Esophagus muscularis mucosa (tissue), 4 donors: ENCODE measurements around the gene TIMM10. TPM values are rescaled to one million over a fixed set of nuclear protein-coding genes. Genes with fewer than 3 reads are reported as not detected.

Experiments used
- DNase-seq: peaks from one replicate; pipeline ENCODE4 v3.0.0-alpha.2; 2017; ENCODE audit errors: extremely low spot score
- H3K27ac ChIP-seq, 4 donors: fragments of 200-600 bp; sonication (generic); replicated peaks in 1 of 4; 1 replicate in 3 of 4; 2 replicates in 1 of 4; pipeline ENCODE4 v1.5.1; 2016 to 2019; ENCODE audit warnings: mild to moderate bottlenecking in 1 of 4
- H3K27me3 ChIP-seq, 4 donors: fragments of 200-600 bp; sonication (generic); one replicate each; pipeline versions ENCODE4 v1.5.1 to v1.6.0; 2016 to 2019
- H3K36me3 ChIP-seq, 4 donors: fragments of 200-600 bp; sonication (generic); one replicate each; pipeline ENCODE4 v1.5.1; 2016 to 2019
- H3K4me1 ChIP-seq, 4 donors: fragments of 200-600 bp; sonication (generic); one replicate each; pipeline ENCODE4 v1.5.1; 2016 to 2019
- H3K4me3 ChIP-seq, 4 donors: fragments of 200-600 bp; sonication (generic); 1 replicate in 2 of 4; 2 replicates in 2 of 4; pipeline ENCODE4 v1.5.1; 2016 to 2019; ENCODE audit warnings: mild to moderate bottlenecking in 4 of 4, moderate library complexity in 1 of 4
- H3K9me3 ChIP-seq, 4 donors: fragments of 200-600 bp; sonication (generic); 1 replicate in 3 of 4; 2 replicates in 1 of 4; pipeline ENCODE4 v1.5.1; 2016 to 2019
- EP300 ChIP-seq: sonication (generic); formaldehyde crosslinking; IDR thresholded peaks from one replicate; pipeline ENCODE4 v1.6.1; 2017; ENCODE audit warnings: antibody characterized with exemption
- POLR2A ChIP-seq: fragments of 450-650 bp; IDR thresholded peaks from one replicate; pipeline ENCODE4 v1.6.1; 2017; ENCODE audit warnings: antibody characterized with exemption, moderate library complexity, mild to moderate bottlenecking, low read depth
- POLR2AphosphoS5 ChIP-seq, 2 donors: sonication (generic); formaldehyde crosslinking; IDR thresholded peaks; one replicate each; pipeline ENCODE4 v1.6.1; 2017; ENCODE audit warnings: antibody characterized with exemption in 2 of 2
- WGBS: methylation state at CpG from one replicate; pipeline ENCODE4 v1.1.5; 2018; 5-methylcytosine and 5-hydroxymethylcytosine counted together
- intact Hi-C: fragments of 100-400 bp; cut with DNase I; formaldehyde crosslinking; loops from one replicate; pipeline ENCODE4 v1.15.1; 2023
- total RNA-seq, 4 donors: library from RNA; depleted of rRNA; stranded (reverse); fragments of >200 nt; gene quantifications; one replicate each; pipeline versions ENCODE4 v1.1.0 to v1.2.1, GENCODE V29; 2016
- TF ChIP-seq, protein P1 (sequence below), 3 experiments: fragments of 200-600 bp in 2 of 3; fragments of 450-650 bp in 1 of 3; sonication (generic) in 2 of 3; IDR thresholded peaks; one replicate each; pipeline ENCODE4 v1.5.1; 2017 to 2019; ENCODE audit warnings: antibody characterized with exemption in 3 of 3, mild to moderate bottlenecking in 2 of 3, moderate library complexity in 1 of 3

TIMM10 gene
- total RNA-seq, 4 donors from 2014 or later: 41.9 to 49.1 (median 43.1) TPM

DNA sequence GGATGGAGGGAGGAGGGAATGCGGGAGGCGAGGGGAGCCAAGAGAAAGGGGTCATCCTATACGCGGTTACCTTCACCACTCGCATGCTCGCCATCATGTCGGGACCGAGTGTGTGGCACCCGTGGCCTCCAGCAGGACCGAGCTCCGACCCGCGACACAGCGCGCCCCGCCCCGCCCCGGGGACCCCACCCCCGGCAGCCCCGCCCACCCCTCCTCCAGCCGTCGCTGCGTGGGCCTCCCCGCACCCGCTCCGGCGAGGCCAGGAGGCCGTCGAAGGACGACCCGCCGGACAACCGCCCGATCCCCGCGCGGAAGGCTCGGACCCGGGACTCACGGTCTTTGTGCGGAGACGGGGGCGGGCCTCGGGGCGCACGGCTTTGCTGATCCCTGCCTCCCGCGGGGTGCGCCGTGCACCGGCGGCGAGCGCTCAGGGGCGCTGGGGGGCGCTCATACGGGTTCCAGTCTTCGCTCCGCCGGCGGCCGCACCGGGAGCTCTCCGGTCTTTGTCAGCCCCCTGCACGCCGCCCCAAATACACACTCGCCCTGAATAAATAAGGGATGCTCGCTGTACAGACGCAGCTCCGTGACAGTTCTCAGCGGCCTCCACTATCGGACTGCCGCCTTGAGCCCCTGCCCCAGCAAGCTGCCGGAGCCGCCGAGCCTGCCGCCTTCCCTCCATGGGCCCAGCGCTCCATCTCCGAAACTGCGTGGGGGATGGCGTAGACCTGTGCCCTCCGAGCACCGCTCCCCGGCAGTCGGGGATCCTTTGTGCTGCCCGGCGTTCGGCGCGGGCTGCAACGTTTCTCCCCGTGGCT is 37.2 kb upstream of the TIMM10 start, which contains the start of gene UBE2L6:
Gene UBE2L6, minus strand, starts transcription at position 158 of the 815 bp plus-strand sequence. Its CDS starts 61 bp downstream, at position 97.
- DNase-seq: no peak
- Histone ChIP-seq H3K9me3 (no peaks in the 10 kb centered on the region), H3K27ac (peak within 1 kb of the TSS; percentile 82 to 89 (median 85)), H3K4me3 (peak within 1 kb of the TSS; percentile 70 to 97 (median 90)), H3K27me3 (no peaks in the 10 kb centered on the region), H3K4me1 (peaks cover 17 to 45% (median 35%) of the 10 kb centered on the region in 4 donors), H3K36me3 (peaks cover 0 to 2% (median 0%) of the 10 kb centered on the region in 4 donors)
- TF ChIP-seq EP300 (no peak), POLR2AphosphoS5 (IDR thresholded peaks at IDR 0.05) (peak in 1 of 2 donors; percentile 52), POLR2A (no peak)
- TF ChIP-seq, protein P1, sequence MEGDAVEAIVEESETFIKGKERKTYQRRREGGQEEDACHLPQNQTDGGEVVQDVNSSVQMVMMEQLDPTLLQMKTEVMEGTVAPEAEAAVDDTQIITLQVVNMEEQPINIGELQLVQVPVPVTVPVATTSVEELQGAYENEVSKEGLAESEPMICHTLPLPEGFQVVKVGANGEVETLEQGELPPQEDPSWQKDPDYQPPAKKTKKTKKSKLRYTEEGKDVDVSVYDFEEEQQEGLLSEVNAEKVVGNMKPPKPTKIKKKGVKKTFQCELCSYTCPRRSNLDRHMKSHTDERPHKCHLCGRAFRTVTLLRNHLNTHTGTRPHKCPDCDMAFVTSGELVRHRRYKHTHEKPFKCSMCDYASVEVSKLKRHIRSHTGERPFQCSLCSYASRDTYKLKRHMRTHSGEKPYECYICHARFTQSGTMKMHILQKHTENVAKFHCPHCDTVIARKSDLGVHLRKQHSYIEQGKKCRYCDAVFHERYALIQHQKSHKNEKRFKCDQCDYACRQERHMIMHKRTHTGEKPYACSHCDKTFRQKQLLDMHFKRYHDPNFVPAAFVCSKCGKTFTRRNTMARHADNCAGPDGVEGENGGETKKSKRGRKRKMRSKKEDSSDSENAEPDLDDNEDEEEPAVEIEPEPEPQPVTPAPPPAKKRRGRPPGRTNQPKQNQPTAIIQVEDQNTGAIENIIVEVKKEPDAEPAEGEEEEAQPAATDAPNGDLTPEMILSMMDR (IDR thresholded peaks at IDR 0.05): peak in 1 of 3 experiments; percentile 89
- intact Hi-C loops: loop anchor here (1.0 to 10.0 kb wide), 3 partner anchors 21 to 227 kb away; no protein-coding TSS in a partner anchor
- 0% methylated on average over 23 of the region's 92 CpGs for WGBS

DNA sequence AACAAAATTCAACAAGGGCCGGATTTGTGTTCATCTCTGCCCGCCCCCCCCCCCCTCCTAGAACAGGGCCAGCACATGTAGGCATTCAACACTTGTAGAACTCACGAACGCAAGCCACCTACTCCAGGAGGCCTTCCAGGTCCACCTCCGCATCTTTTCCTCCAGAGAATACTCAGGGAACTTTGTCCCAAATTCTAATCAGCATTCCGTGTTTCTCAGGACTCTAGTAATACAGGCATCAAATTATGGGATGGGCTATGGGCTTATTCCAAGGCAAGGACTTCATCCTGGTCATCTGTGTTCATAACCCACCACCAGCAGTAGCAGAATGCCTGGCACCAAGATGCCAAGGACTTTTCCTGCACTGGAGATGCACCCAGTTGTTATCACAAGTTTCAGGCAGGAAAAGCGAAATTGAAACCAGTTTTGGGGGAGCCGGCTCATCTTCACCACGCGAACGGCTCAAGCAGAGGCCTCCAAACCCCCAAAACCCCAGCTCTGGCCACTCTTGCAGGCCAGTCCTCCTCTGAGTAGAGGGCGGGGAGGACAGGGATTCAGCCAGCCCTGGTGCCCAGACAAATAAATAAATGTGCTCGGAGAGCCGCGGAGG is 36.5 kb upstream of the TIMM10 start:
- H3K9me3 ChIP-seq: no peaks in the 10 kb centered on the region
- DNase-seq: no peak
- peak overlapping the region; percentile 70 to 97 (median 90) for H3K4me3 ChIP-seq
- TF ChIP-seq, protein P1 (IDR thresholded peaks at IDR 0.05): no peak
- TF ChIP-seq POLR2AphosphoS5 (IDR thresholded peaks at IDR 0.05) (no peak), POLR2A (no peak), EP300 (no peak)
- no peaks in the 10 kb centered on the region for H3K27me3 ChIP-seq
- H3K27ac ChIP-seq: peak overlapping the region; percentile 82 to 89 (median 85)
- WGBS: 6% methylated on average over 15 of the region's 15 CpGs
- peaks cover 0 to 2% (median 0%) of the 10 kb centered on the region in 4 donors for H3K36me3 ChIP-seq
- intact Hi-C loops: loop anchor here (10.0 kb wide), 1 partner anchor 228 kb away; no protein-coding TSS in a partner anchor
- H3K4me1 ChIP-seq: peaks cover 17 to 50% (median 35%) of the 10 kb centered on the region in 4 donors

- TF ChIP-seq, protein P1 (IDR thresholded peaks at IDR 0.05): no peak
- TF ChIP-seq EP300 (no peak), POLR2A (no peak), POLR2AphosphoS5 (IDR thresholded peaks at IDR 0.05) (peak; percentile 41 to 72)
- peaks cover 17 to 50% (median 37%) of the 10 kb centered on the region in 4 donors for H3K4me1 ChIP-seq
- WGBS: 32% methylated on average over 4 of the region's 4 CpGs
- H3K4me3 ChIP-seq: peak overlapping the region; percentile 70 to 97 (median 90)
- H3K27me3 ChIP-seq: no peaks in the 10 kb centered on the region
- H3K9me3 ChIP-seq: no peaks in the 10 kb centered on the region
- H3K36me3 ChIP-seq: peaks cover 0 to 2% (median 0%) of the 10 kb centered on the region in 4 donors
- DNase-seq: no peak
- peak overlapping the region; percentile 82 to 89 (median 85) for H3K27ac ChIP-seq
- intact Hi-C loops: loop anchor here (10.0 kb wide), 1 partner anchor 229 kb away; no protein-coding TSS in a partner anchor
Measured at GRCh38 chr11:57566005-57566904, 35.7 kb upstream of the TIMM10 start.

GRCh38 chr11:57562596-57562995 is 32.0 kb upstream of the TIMM10 start:
- DNase-seq: no peak
- Histone ChIP-seq H3K4me1 (peaks cover 12 to 29% (median 24%) of the 10 kb centered on the region in 4 donors), H3K36me3 (peaks cover 13 to 31% (median 21%) of the 10 kb centered on the region in 4 donors), H3K9me3 (no peaks in the 10 kb centered on the region), H3K27ac (no peak overlapping the region), H3K27me3 (no peaks in the 10 kb centered on the region), H3K4me3 (no peak overlapping the region)
- 81% methylated on average over 4 of the region's 4 CpGs for WGBS
- no peak for TF ChIP-seq EP300
- TF ChIP-seq, protein P1 (IDR thresholded peaks at IDR 0.05): no peak
- no peak for TF ChIP-seq POLR2AphosphoS5 (IDR thresholded peaks at IDR 0.05)
- no peak for TF ChIP-seq POLR2A
- intact Hi-C loops: loop anchor here (10.0 kb wide), 1 partner anchor 232 kb away; no protein-coding TSS in a partner anchor
